ENCODE results near the gene SLC30A2. TPM values are rescaled to one million over a fixed set of nuclear protein-coding genes. Genes with fewer than 3 reads are reported as not detected.

SLC30A2 gene
- total RNA-seq, 4 donors from 2014 or later, result 0.13 to 1.8 (median 0.42) TPM

DNA sequence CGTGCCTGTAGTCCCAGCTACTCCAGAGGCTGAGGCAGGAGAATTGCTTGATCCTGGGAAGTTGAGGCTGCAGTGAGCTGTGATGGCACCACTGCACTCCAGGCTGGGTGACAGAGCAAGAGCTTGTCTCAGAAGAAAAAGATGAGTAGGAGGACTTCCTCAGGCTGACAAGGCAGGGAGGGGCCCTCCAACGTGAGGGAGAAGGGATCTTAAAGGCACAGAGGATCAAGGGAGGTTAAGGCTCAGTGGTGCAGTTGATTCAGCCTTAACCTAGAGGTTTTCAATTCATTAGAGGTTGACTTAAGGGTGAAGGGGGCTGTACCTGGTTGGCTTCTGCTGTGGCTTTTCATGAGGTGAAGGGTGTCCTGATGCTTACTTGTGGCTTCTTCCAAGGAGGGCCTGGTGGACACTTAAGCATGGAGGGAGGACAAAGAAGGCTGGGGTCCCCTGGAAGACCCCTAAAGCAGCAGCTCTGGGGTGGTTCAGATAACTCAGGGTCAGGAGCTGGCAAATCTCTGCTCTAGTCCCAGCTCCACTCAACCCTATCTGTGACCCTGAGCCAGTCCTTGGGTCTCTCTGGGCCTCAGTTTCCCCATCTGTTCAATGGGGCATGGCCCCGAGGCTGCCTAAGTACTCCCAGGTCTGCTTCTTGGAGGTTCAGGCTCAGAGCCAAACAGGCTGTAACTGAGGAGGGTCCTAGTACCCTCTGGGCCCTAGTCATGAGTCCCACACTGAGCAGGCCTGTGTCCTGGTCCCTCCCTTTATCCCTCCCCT lies 18.0 kb downstream of the SLC30A2 start:
- no peak for DNase-seq (ENCODE audit: low spot score in 2 of 2)
- intact Hi-C loops (cut with DNase I; ENCODE audit: low total_unique reads), result no loop called here
- no peak overlapping the region for H3K4me3 ChIP-seq (ENCODE audit: low read depth, poor library complexity, severe bottlenecking)
- TF ChIP-seq, protein P1, sequence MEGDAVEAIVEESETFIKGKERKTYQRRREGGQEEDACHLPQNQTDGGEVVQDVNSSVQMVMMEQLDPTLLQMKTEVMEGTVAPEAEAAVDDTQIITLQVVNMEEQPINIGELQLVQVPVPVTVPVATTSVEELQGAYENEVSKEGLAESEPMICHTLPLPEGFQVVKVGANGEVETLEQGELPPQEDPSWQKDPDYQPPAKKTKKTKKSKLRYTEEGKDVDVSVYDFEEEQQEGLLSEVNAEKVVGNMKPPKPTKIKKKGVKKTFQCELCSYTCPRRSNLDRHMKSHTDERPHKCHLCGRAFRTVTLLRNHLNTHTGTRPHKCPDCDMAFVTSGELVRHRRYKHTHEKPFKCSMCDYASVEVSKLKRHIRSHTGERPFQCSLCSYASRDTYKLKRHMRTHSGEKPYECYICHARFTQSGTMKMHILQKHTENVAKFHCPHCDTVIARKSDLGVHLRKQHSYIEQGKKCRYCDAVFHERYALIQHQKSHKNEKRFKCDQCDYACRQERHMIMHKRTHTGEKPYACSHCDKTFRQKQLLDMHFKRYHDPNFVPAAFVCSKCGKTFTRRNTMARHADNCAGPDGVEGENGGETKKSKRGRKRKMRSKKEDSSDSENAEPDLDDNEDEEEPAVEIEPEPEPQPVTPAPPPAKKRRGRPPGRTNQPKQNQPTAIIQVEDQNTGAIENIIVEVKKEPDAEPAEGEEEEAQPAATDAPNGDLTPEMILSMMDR (IDR thresholded peaks at IDR 0.05), result no peak
- no peak for TF ChIP-seq POLR2A (IDR thresholded peaks at IDR 0.05)
- 35 to 41% methylated on average over 3 of the region's 3 CpGs for WGBS, 2 donors

DNA sequence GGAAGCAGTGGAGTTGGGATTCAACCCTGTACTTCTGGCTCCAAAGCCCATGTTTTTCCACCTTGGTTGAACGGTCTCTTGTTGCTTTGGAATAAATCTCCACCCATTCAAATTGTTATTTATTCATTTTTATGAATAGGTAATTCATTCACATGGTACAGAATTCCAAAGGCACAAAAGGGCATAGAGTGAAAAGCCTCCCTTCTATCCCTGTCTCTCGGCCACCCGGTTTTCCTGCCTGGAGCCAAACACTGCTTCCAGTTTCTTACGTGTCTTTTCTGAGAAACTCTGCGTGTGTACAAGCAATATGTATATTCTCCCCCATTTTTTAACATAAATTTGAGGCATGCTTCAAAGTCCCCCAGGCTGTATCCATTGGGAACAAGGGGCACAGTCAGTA lies 20.4 kb downstream of the SLC30A2 start:
- intact Hi-C loops (cut with DNase I; ENCODE audit: low total_unique reads), result no loop called here
- TF ChIP-seq, protein P1 (IDR thresholded peaks at IDR 0.05), result no peak
- TF ChIP-seq POLR2A (IDR thresholded peaks at IDR 0.05), result no peak
- no peak overlapping the region for H3K4me3 ChIP-seq (ENCODE audit: low read depth, poor library complexity, severe bottlenecking)
- DNase-seq (ENCODE audit: low spot score in 2 of 2), result no peak
- WGBS, 2 donors, result 66 to 75% methylated on average over 5 of the region's 5 CpGs

DNA sequence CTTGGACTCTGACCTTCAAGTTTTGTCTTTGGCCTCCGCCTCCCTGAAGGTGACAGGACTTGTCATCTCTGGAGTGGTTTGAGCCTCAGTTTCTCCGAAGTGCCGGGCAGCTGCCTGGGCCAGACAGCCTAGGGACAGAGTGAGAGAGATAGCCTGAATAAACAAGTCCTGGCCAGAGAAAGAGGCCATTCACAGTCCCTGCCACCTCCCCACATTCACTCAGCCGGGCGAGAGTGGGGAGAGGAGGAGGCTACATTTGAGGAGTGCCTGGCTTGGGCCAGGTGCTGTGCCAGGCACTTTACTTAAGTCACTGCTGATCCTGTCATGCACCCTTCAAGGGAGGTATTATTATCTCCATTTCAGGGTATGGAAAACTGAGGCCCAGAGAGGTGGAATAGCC lies 20.9 kb downstream of the SLC30A2 start:
- TF ChIP-seq, protein P1 (IDR thresholded peaks at IDR 0.05), result no peak
- TF ChIP-seq POLR2A (IDR thresholded peaks at IDR 0.05), result no peak
- H3K4me3 ChIP-seq (ENCODE audit: low read depth, poor library complexity, severe bottlenecking), result no peak overlapping the region
- 82 to 84% methylated on average over 5 of the region's 5 CpGs for whole genome bisulfite sequencing, 2 donors
- DNase-seq (ENCODE audit: low spot score in 2 of 2), result no peak
- intact Hi-C loops (cut with DNase I; ENCODE audit: low total_unique reads), result no loop called here

DNA sequence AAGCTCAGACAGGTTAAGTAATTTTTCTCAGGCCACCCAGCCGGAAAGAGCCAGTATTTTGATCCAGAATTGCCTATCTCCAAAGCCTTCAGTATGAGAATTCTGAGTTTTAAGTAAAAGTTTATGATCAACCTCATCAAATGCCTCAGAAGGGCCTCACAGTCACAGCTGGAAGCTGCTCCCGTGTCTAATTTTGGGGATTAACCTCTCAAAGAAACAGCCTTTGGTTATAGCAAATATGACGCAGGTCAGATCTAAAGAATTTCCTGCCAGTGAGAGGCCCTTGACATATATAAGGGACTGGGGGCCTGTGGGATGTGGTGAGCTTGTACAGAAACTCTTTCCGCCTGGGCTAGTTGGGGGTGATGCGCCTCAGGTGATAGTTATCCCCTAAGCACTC lies 22.1 kb downstream of the SLC30A2 start:
- TF ChIP-seq, protein P1 (IDR thresholded peaks at IDR 0.05), result no peak
- no peak for TF ChIP-seq POLR2A (IDR thresholded peaks at IDR 0.05)
- intact Hi-C loops (cut with DNase I; ENCODE audit: low total_unique reads), result no loop called here
- DNase-seq (ENCODE audit: low spot score in 2 of 2), result no peak
- H3K4me3 ChIP-seq (ENCODE audit: low read depth, poor library complexity, severe bottlenecking), result no peak overlapping the region
- WGBS, 2 donors, result 86 to 88% methylated on average over 5 of the region's 5 CpGs

DNA sequence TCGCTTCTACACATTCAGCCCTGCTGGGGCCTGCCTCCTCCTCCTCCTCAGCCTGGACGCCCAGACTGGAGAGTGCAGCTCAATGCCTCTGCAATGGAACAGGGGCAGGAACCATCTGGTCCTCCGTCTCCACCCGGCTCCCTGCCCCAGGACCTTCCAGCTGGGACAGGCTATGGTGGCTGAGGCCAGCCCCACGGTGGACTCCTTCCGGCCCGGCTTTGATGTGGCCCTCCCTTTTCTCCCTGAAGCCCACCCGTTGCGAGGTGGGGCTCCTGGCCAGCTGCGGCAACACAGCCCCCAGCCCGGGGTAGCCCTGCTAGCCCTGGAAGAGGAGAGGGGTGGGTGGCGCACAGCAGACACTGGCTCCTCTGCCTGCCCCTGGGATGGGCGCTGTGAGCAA lies 22.9 kb downstream of the SLC30A2 start:
- WGBS, 2 donors, result 67 to 75% methylated on average over 13 of the region's 13 CpGs
- TF ChIP-seq POLR2A (IDR thresholded peaks at IDR 0.05), result no peak
- TF ChIP-seq, protein P1 (IDR thresholded peaks at IDR 0.05), result no peak
- no peak overlapping the region for H3K4me3 ChIP-seq (ENCODE audit: low read depth, poor library complexity, severe bottlenecking)
- intact Hi-C loops (cut with DNase I; ENCODE audit: low total_unique reads), result no loop called here
- no peak for DNase-seq (ENCODE audit: low spot score in 2 of 2)

DNA sequence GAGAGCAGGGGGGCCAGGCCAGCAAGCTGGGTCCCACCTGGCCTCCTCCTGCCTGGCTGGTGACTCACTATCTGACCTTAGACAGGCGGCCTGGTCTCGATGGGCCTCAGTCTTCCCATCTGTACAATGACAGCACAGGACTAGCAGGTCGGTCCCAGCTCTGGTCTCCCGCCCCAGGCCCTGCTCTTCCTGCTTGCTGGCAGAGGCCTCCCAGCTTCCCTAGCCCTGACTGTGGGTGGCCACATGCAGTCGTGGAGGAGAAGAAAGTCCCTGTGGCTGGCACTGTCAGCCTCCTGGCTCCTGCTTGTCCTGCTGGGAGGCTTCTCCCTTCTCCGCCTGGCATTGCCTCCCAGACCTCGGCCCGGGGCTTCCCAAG lies 23.5 kb downstream of the SLC30A2 start:
- TF ChIP-seq, protein P1 (IDR thresholded peaks at IDR 0.05), result no peak
- TF ChIP-seq POLR2A (IDR thresholded peaks at IDR 0.05), result no peak
- DNase-seq (ENCODE audit: low spot score in 2 of 2), result no peak
- intact Hi-C loops (cut with DNase I; ENCODE audit: low total_unique reads), result no loop called here
- H3K4me3 ChIP-seq (ENCODE audit: low read depth, poor library complexity, severe bottlenecking), result no peak overlapping the region
- WGBS, 2 donors, result 46 to 58% methylated on average over 3 to 6 of the region's 8 CpGs
